Tibial nerve (tissue), 4 donors: Measurements from ENCODE around the gene CD300LF. TPM values are rescaled to one million over a fixed set of nuclear protein-coding genes. Genes with fewer than 3 reads are reported as not detected.

ENCODE experiments used
- DNase-seq, 2 donors: peaks; one replicate each; pipeline ENCODE4 v3.0.0-alpha.2; 2019; ENCODE audit warnings: low spot score in 2 of 2
- H3K27ac ChIP-seq, 4 donors: fragments of 200-600 bp; sonication (generic) in 3 of 4; one replicate each; pipeline ENCODE4 v1.5.1; 2017 to 2019; ENCODE audit warnings: mild to moderate bottlenecking in 1 of 4
- H3K27me3 ChIP-seq, 2 donors: fragments of 200-600 bp; sonication (generic) in 1 of 2; one replicate each; pipeline versions ENCODE4 v1.5.1 to v1.6.0; 2017 to 2019
- H3K36me3 ChIP-seq, 3 donors: fragments of 200-600 bp; sonication (generic); one replicate each; pipeline ENCODE4 v1.5.1; 2018 to 2019
- H3K4me1 ChIP-seq, 4 donors: fragments of 200-600 bp; sonication (generic) in 3 of 4; one replicate each; pipeline ENCODE4 v1.5.1; 2017 to 2019
- H3K4me3 ChIP-seq, 4 donors: fragments of 200-600 bp; sonication (generic) in 3 of 4; one replicate each; pipeline ENCODE4 v1.5.1; 2017 to 2019; ENCODE audit warnings: mild to moderate bottlenecking in 1 of 4, moderate library complexity in 1 of 4
- H3K9me3 ChIP-seq, 4 donors: fragments of 200-600 bp; sonication (generic) in 3 of 4; one replicate each; pipeline ENCODE4 v1.5.1; 2017 to 2019
- CTCF ChIP-seq, 5 experiments: fragments of 200-600 bp in 3 of 5; fragments of 450-650 bp in 2 of 5; sonication (generic) in 3 of 5; IDR thresholded peaks; one replicate each; pipeline ENCODE4 v1.5.1; 2016 to 2019; ENCODE audit warnings: antibody characterized with exemption in 5 of 5, mild to moderate bottlenecking in 3 of 5, moderate library complexity in 2 of 5
- EP300 ChIP-seq, 2 donors: sonication (generic); formaldehyde crosslinking; IDR thresholded peaks; one replicate each; pipeline ENCODE4 v1.6.1; 2017; ENCODE audit warnings: antibody characterized with exemption in 2 of 2, mild to moderate bottlenecking in 1 of 2
- POLR2A ChIP-seq, 2 donors: fragments of 450-650 bp; IDR thresholded peaks; one replicate each; pipeline ENCODE4 v1.6.1; 2017; ENCODE audit warnings: antibody characterized with exemption in 2 of 2, mild to moderate bottlenecking in 2 of 2, moderate library complexity in 2 of 2
- WGBS, 2 donors: methylation state at CpG; one replicate each; pipeline ENCODE4 v1.1.5; 2018; 5-methylcytosine and 5-hydroxymethylcytosine counted together
- total RNA-seq, 4 donors: library from RNA; depleted of rRNA; stranded (reverse); fragments of >200 nt; gene quantifications; one replicate each; pipeline ENCODE4 v1.1.0, GENCODE V29; 2016

The CD300LF gene
- 1 to 10 TPM in 1 of 4 donors, not detected in 3; 2.1 TPM for total RNA-seq

- no peak within 1 kb of the TSS for H3K4me3 ChIP-seq
- no peaks in the 10 kb centered on the region for H3K4me1 ChIP-seq
- TF ChIP-seq CTCF (IDR thresholded peaks at IDR 0.05) (no peak), EP300 (IDR thresholded peaks at IDR 0.05) (peak in 1 of 2 donors; percentile 36), POLR2A (IDR thresholded peaks at IDR 0.05) (no peak)
- H3K36me3 ChIP-seq, result no peaks in the 10 kb centered on the region
- peak in 1 of 2 donors; percentile 24 for DNase-seq
- H3K9me3 ChIP-seq, result no peaks in the 10 kb centered on the region
- WGBS, 2 donors, result 76 to 77% methylated on average over 8 of the region's 8 CpGs
- no peaks in the 10 kb centered on the region for H3K27me3 ChIP-seq
- no peak within 1 kb of the TSS for H3K27ac ChIP-seq
Observed at GRCh38 chr17:74712756-74713155, at the start of gene CD300LF. CD300LF (minus strand) TSS chr17:74712923; CDS start chr17:74712866, 57 bp downstream.

GRCh38 chr17:74761931-74762330 lies 49.2 kb upstream of the CD300LF start:
- Histone ChIP-seq H3K9me3 (no peaks in the 10 kb centered on the region), H3K4me3 (no peak overlapping the region), H3K27me3 (no peaks in the 10 kb centered on the region), H3K4me1 (peaks cover 5 to 85% (median 73%) of the 10 kb centered on the region in 4 donors), H3K36me3 (no peaks in the 10 kb centered on the region), H3K27ac (peak overlapping the region in 2 of 4 donors; percentile 85 to 91)
- DNase-seq, result no peak
- WGBS, 2 donors, result 82 to 90% methylated on average over 9 to 11 of the region's 11 CpGs
- no peak for TF ChIP-seq POLR2A (IDR thresholded peaks at IDR 0.05)
- no peak for TF ChIP-seq CTCF (IDR thresholded peaks at IDR 0.05)
- TF ChIP-seq EP300 (IDR thresholded peaks at IDR 0.05), result no peak

- no peak overlapping the region for H3K4me3 ChIP-seq
- WGBS, 2 donors, result 23 to 56% methylated on average over 3 to 5 of the region's 5 CpGs
- H3K36me3 ChIP-seq, result no peaks in the 10 kb centered on the region
- peak overlapping the region in 3 of 4 donors; percentile 78 to 91 (median 85) for H3K27ac ChIP-seq
- no peak for DNase-seq
- no peaks in the 10 kb centered on the region for H3K9me3 ChIP-seq
- H3K4me1 ChIP-seq, result peaks cover 5 to 85% (median 75%) of the 10 kb centered on the region in 4 donors
- no peaks in the 10 kb centered on the region for H3K27me3 ChIP-seq
- TF ChIP-seq POLR2A (IDR thresholded peaks at IDR 0.05), result no peak
- TF ChIP-seq EP300 (IDR thresholded peaks at IDR 0.05), result no peak
- TF ChIP-seq CTCF (IDR thresholded peaks at IDR 0.05), result no peak
Observed at GRCh38 chr17:74761419-74761818, 48.7 kb upstream of the CD300LF start.

- 44 to 55% methylated on average over 6 to 7 of the region's 7 CpGs for WGBS, 2 donors
- H3K4me3 ChIP-seq, result no peak overlapping the region
- TF ChIP-seq CTCF (IDR thresholded peaks at IDR 0.05), result no peak
- no peak for TF ChIP-seq POLR2A (IDR thresholded peaks at IDR 0.05)
- no peak for TF ChIP-seq EP300 (IDR thresholded peaks at IDR 0.05)
- H3K4me1 ChIP-seq, result peaks cover 5 to 91% (median 76%) of the 10 kb centered on the region in 4 donors
- no peaks in the 10 kb centered on the region for H3K27me3 ChIP-seq
- DNase-seq, result no peak
- no peaks in the 10 kb centered on the region for H3K9me3 ChIP-seq
- H3K36me3 ChIP-seq, result no peaks in the 10 kb centered on the region
- peak overlapping the region; percentile 8 to 91 (median 82) for H3K27ac ChIP-seq
Observed at GRCh38 chr17:74760404-74761105, 47.8 kb upstream of the CD300LF start.

GRCh38 chr17:74759941-74760340 lies 47.2 kb upstream of the CD300LF start:
- no peak for TF ChIP-seq EP300 (IDR thresholded peaks at IDR 0.05)
- TF ChIP-seq CTCF (IDR thresholded peaks at IDR 0.05), result no peak
- TF ChIP-seq POLR2A (IDR thresholded peaks at IDR 0.05), result no peak
- H3K4me1 ChIP-seq, result peaks cover 5 to 97% (median 79%) of the 10 kb centered on the region in 4 donors
- no peaks in the 10 kb centered on the region for H3K9me3 ChIP-seq
- peak overlapping the region; percentile 8 to 91 (median 82) for H3K27ac ChIP-seq
- no peak for DNase-seq
- H3K36me3 ChIP-seq, result no peaks in the 10 kb centered on the region
- WGBS, 2 donors, result 46 to 60% methylated on average over 10 of the region's 10 CpGs
- no peak overlapping the region for H3K4me3 ChIP-seq
- H3K27me3 ChIP-seq, result no peaks in the 10 kb centered on the region
